Fibroblast of lung (primary cell): ENCODE results near the gene APC2. TPM values are rescaled to one million over a fixed set of nuclear protein-coding genes. Genes with fewer than 3 reads are reported as not detected.

ENCODE experiments used
- DNase-seq, 2 donors: peaks; one replicate each; pipeline versions ENCODE4 v3.0.0 to v3.0.0-alpha.2; 2010; ENCODE audit warnings: low read depth in 2 of 2
- H2AFZ ChIP-seq: 2 replicates; pipeline ENCODE4 v1.5.1; 2012; ENCODE audit warnings: low read length, control low read depth, inconsistent platforms
- H3K27ac ChIP-seq: 2 replicates; pipeline ENCODE4 v1.5.1; 2011; ENCODE audit warnings: low read length, control low read depth; ENCODE audit not compliant: insufficient read depth
- H3K27me3 ChIP-seq: 2 replicates; pipeline ENCODE4 v1.5.1; 2011; ENCODE audit warnings: mild to moderate bottlenecking, low read length; ENCODE audit not compliant: control insufficient read depth, insufficient read depth
- H3K36me3 ChIP-seq: 2 replicates; pipeline ENCODE4 v1.5.1; 2011; ENCODE audit warnings: low read length; ENCODE audit not compliant: control insufficient read depth, insufficient read depth
- H3K4me1 ChIP-seq: 2 replicates; pipeline ENCODE4 v1.5.1; 2011; ENCODE audit warnings: low read length; ENCODE audit not compliant: control insufficient read depth, insufficient read depth; ENCODE audit errors: extremely low read depth
- H3K4me2 ChIP-seq: 2 replicates; pipeline ENCODE4 v1.5.1; 2011; ENCODE audit warnings: low read length, control low read depth; ENCODE audit not compliant: insufficient read depth; ENCODE audit errors: extremely low read depth
- H3K4me3 ChIP-seq, 4 experiments: fragments of 200-600 bp in 1 of 4; sonication (generic) in 1 of 4; replicated peaks in 1 of 4; 2 replicates each; pipeline ENCODE4 v1.5.1; 2011 to 2016; ENCODE audit warnings: low read length in 4 of 4, low read depth in 3 of 4, mild to moderate bottlenecking in 3 of 4, control low read depth in 2 of 4, inconsistent platforms in 1 of 4, mixed read lengths in 1 of 4; ENCODE audit not compliant: insufficient read depth in 1 of 4; ENCODE audit errors: control extremely low read depth in 1 of 4
- H3K79me2 ChIP-seq: 2 replicates; pipeline ENCODE4 v1.5.1; 2012; ENCODE audit warnings: mild to moderate bottlenecking, low read length, inconsistent platforms; ENCODE audit not compliant: control insufficient read depth, insufficient read depth
- H3K9ac ChIP-seq: 2 replicates; pipeline ENCODE4 v1.5.1; 2011; ENCODE audit warnings: mild to moderate bottlenecking, low read length, control low read depth; ENCODE audit not compliant: insufficient read depth
- H3K9me3 ChIP-seq: 2 replicates; pipeline ENCODE4 v1.5.1; 2012; ENCODE audit warnings: low read depth, low read length; ENCODE audit not compliant: control insufficient read depth, insufficient read depth
- H4K20me1 ChIP-seq: 2 replicates; pipeline ENCODE4 v1.5.1; 2011; ENCODE audit warnings: low read length; ENCODE audit not compliant: control insufficient read depth, insufficient read depth; ENCODE audit errors: extremely low read depth
- EZH2 ChIP-seq: IDR thresholded peaks from 2 replicates; pipeline ENCODE4 v1.5.1; 2012; ENCODE audit warnings: low read length, control low read depth, mild to moderate bottlenecking; ENCODE audit errors: missing control alignments
- polyA plus RNA-seq, 2 donors: library from polyadenylated mRNA; depleted of rRNA in 1 of 2; stranded (reverse) in 1 of 2; unstranded in 1 of 2; fragments of >200 nt; gene quantifications; 2 replicates each; pipeline ENCODE4 v1.2.1, GENCODE V29; 2011 to 2012; ENCODE audit warnings: missing spikeins in 1 of 2
- total RNA-seq: library from RNA; depleted of rRNA; stranded (reverse); fragments of >200 nt; gene quantifications from 2 replicates; pipeline ENCODE4 v1.2.1, GENCODE V29; 2014
- TF ChIP-seq, protein P1 (sequence below), 2 donors: IDR thresholded peaks in 1 of 2; conservative IDR thresholded peaks in 1 of 2; 1 replicate in 1 of 2; 2 replicates in 1 of 2; pipeline ENCODE4 v1.5.1; 2011 to 2012; ENCODE audit warnings: low read length in 2 of 2, control low read depth in 1 of 2, inconsistent platforms in 1 of 2, low read depth in 1 of 2, mild to moderate bottlenecking in 1 of 2

Gene APC2
- total and polyA plus RNA-seq, 2 donors (not counting 1 experiment from before 2014, with no cell fraction given) = 0.01 to 0.50 TPM

- DNase-seq = no peak
- Histone ChIP-seq H3K4me2 (no peak overlapping the region), H3K27ac (no peak overlapping the region), H3K27me3 (peaks cover 48% of the 10 kb centered on the region), H2AFZ (no peak overlapping the region), H3K9me3 (no peaks in the 10 kb centered on the region), H3K79me2 (no peaks in the 10 kb centered on the region), H3K36me3 (no peaks in the 10 kb centered on the region), H4K20me1 (no peaks in the 10 kb centered on the region), H3K4me3 (no peak overlapping the region), H3K4me1 (peaks cover 3% of the 10 kb centered on the region), H3K9ac (no peak overlapping the region)
- peak; percentile 42 for TF ChIP-seq EZH2
- TF ChIP-seq, protein P1, sequence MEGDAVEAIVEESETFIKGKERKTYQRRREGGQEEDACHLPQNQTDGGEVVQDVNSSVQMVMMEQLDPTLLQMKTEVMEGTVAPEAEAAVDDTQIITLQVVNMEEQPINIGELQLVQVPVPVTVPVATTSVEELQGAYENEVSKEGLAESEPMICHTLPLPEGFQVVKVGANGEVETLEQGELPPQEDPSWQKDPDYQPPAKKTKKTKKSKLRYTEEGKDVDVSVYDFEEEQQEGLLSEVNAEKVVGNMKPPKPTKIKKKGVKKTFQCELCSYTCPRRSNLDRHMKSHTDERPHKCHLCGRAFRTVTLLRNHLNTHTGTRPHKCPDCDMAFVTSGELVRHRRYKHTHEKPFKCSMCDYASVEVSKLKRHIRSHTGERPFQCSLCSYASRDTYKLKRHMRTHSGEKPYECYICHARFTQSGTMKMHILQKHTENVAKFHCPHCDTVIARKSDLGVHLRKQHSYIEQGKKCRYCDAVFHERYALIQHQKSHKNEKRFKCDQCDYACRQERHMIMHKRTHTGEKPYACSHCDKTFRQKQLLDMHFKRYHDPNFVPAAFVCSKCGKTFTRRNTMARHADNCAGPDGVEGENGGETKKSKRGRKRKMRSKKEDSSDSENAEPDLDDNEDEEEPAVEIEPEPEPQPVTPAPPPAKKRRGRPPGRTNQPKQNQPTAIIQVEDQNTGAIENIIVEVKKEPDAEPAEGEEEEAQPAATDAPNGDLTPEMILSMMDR (conservative IDR thresholded peaks at IDR 0.05 in 1 of 2, IDR thresholded peaks at IDR 0.05 in 1 of 2; ENCODE audit: low read depth in 1 of 2, low read length in 2 of 2) = peak; percentile 5 to 10
Measured at GRCh38 chr19:1471515-1472160, 21.7 kb downstream of the APC2 start.

DNA sequence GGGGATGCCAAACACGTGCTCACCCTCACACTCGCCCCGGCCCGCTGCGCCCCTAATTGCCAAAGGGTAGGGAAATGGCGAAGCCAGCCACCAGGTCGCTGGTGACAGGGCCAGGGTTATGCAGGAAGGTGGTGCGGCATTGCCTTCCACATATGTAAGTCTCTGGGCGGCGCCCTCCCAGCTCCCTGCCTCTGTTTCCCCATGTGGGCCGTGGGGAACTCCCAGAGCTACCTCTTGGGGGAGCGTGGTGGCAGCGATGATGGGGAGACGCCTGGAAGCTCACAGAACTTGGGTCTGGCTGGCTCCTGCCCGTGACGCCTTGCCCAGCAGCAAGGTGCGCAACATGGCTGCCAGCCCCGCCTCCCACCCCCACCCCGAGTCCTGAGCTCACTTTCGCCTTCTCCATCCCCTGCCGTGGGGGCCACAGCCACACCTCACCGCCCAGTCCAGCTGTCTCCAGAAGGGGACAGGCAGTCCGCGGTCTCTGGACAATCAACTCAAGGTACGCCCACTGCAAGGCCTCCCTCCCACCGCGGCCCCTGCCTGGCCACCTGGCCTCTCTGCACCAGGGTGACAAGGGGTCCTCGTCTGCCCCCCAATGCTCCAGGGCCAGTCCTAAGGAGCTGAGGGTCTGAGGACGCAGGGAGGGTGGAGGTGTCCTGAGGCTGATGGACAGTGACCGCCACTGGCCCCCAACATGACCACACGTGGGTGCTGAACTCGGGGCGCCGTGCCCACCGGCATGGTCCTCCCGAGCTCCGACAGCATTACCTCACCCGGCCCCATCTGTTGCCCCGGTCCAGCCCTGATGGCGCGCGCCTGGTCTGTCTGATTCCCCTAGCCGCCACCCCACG lies 22.5 kb downstream of the APC2 start:
- no peak overlapping the region for H3K27ac ChIP-seq
- peaks cover 3% of the 10 kb centered on the region for H3K4me1 ChIP-seq
- H4K20me1 ChIP-seq = no peaks in the 10 kb centered on the region
- no peak overlapping the region for H3K4me2 ChIP-seq
- no peak overlapping the region for H2AFZ ChIP-seq
- no peak overlapping the region for H3K9ac ChIP-seq
- H3K4me3 ChIP-seq = no peak overlapping the region
- H3K27me3 ChIP-seq = peaks cover 43% of the 10 kb centered on the region
- H3K79me2 ChIP-seq = peaks cover 3% of the 10 kb centered on the region
- TF ChIP-seq EZH2 = peak; percentile 48
- TF ChIP-seq, protein P1 (conservative IDR thresholded peaks at IDR 0.05 in 1 of 2, IDR thresholded peaks at IDR 0.05 in 1 of 2; ENCODE audit: low read depth in 1 of 2, low read length in 2 of 2) = no peak
- H3K36me3 ChIP-seq = peaks cover 2% of the 10 kb centered on the region
- DNase-seq = no peak
- no peaks in the 10 kb centered on the region for H3K9me3 ChIP-seq

DNA sequence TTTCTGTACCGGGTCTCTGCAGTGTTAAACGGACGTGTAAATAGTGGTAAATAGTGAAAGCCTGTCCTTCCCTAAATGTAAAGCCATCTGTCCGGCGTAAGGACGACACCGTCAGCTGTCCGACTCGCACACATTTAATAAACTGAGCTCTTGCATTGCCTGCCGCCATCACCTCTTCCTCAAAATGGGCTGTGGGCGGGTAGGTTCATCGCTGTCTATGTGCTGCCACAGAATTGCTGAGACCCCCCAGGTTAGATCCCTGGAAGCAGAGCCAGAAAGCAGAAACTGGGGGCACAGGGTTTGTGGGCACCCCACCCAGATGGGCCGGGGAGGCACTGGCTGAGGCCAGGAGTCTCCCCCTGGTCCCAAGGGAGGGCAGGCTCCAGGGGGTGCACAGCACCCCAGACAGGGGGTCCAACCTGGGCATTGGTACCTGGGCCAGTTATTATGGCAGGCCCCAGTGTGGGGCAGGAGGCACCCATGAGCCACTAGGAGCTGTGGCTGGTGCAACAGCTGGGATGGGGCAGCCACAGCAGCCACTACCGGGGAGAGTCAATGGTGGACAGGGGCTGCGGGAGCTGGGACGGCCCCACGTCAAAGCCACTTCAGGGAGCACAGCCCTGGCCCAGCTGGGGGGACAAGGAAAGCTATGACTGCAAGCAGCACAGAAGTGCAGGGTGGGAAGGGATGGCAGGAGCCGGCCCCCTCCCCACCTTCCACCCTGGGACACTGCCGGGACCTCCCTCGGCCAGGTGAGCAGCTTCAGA lies 23.3 kb downstream of the APC2 start:
- Histone ChIP-seq H3K4me1 (peaks cover 3% of the 10 kb centered on the region), H3K27ac (no peak overlapping the region), H3K4me3 (no peak overlapping the region), H3K9ac (no peak overlapping the region), H3K27me3 (peaks cover 34% of the 10 kb centered on the region), H3K79me2 (peaks cover 3% of the 10 kb centered on the region), H3K9me3 (no peaks in the 10 kb centered on the region), H3K36me3 (peaks cover 2% of the 10 kb centered on the region), H4K20me1 (no peaks in the 10 kb centered on the region), H3K4me2 (no peak overlapping the region), H2AFZ (no peak overlapping the region)
- no peak for DNase-seq
- no peak for TF ChIP-seq EZH2
- TF ChIP-seq, protein P1 (conservative IDR thresholded peaks at IDR 0.05 in 1 of 2, IDR thresholded peaks at IDR 0.05 in 1 of 2; ENCODE audit: low read depth in 1 of 2, low read length in 2 of 2) = no peak
